Right lobe of liver (tissue), 6 donors: ENCODE measurements around the gene SNRNP200. TPM values are rescaled to one million over a fixed set of nuclear protein-coding genes. Genes with fewer than 3 reads are reported as not detected.

ENCODE experiments used
- ATAC-seq, 4 donors: fragments of 200-7000 bp; cut with Tn5 transposase; one replicate each; pipeline ENCODE4 v1.9.1; 2020; ENCODE audit warnings: mild to moderate bottlenecking in 4 of 4, moderate library complexity in 4 of 4
- DNase-seq, 3 donors: peaks; one replicate each; pipeline ENCODE4 v3.0.0-alpha.2; 2020
- H3K27ac ChIP-seq, 3 donors: fragments of 200-600 bp; one replicate each; pipeline ENCODE4 v1.8.0; 2022
- H3K27me3 ChIP-seq, 2 donors: fragments of 200-600 bp; one replicate each; pipeline ENCODE4 v1.8.0; 2022
- H3K36me3 ChIP-seq, 4 donors: fragments of 200-600 bp; sonication (generic) in 1 of 4; one replicate each; pipeline versions ENCODE4 v1.5.1 to v1.8.0; 2017 to 2022; ENCODE audit warnings: control low read depth in 1 of 4
- H3K4me1 ChIP-seq, 4 donors: fragments of 200-600 bp; sonication (generic) in 1 of 4; one replicate each; pipeline versions ENCODE4 v1.5.1 to v1.8.0; 2017 to 2022; ENCODE audit warnings: control low read depth in 1 of 4
- H3K4me3 ChIP-seq, 3 donors: fragments of 200-600 bp; one replicate each; pipeline ENCODE4 v1.8.0; 2022
- H3K9me3 ChIP-seq, 4 donors: fragments of 200-600 bp; sonication (generic) in 1 of 4; one replicate each; pipeline versions ENCODE4 v1.5.1 to v1.8.0; 2017 to 2022; ENCODE audit warnings: control low read depth in 1 of 4
- CTCF ChIP-seq, 4 donors: fragments of 200-600 bp in 3 of 4; fragments of 450-650 bp in 1 of 4; IDR thresholded peaks; one replicate each; pipeline versions ENCODE4 v1.5.1 to v1.8.0; 2016 to 2022; ENCODE audit warnings: antibody characterized with exemption in 4 of 4, mild to moderate bottlenecking in 2 of 4
- POLR2A ChIP-seq: fragments of 450-650 bp; IDR thresholded peaks from one replicate; pipeline ENCODE4 v1.6.1; 2017; ENCODE audit warnings: antibody characterized with exemption, mild to moderate bottlenecking
- WGBS: methylation state at CpG from one replicate; pipeline ENCODE4 v1.1.6; 2018; ENCODE audit warnings: low coverage, low lambda C conversion rate; ENCODE audit not compliant: insufficient coverage; ENCODE audit errors: missing lambda C conversion rate; 5-methylcytosine and 5-hydroxymethylcytosine counted together
- intact Hi-C, 2 donors: fragments of 100-400 bp; cut with DNase I; formaldehyde crosslinking; loops; one replicate each; pipeline versions ENCODE4 v1.11.2 to v1.14.1; 2022
- total RNA-seq, 6 experiments: library from RNA; depleted of rRNA in 2 of 6; stranded (reverse); fragments of >200 nt in 2 of 6; fragmentation: NEBNext Ultra II Directional in 3 of 6; extraction: Animal tissue kit (Norgen Biotek cat#: 25700) in 3 of 6; gene quantifications; one replicate each; pipeline versions ENCODE4 v1.1.0 to v1.2.4, GENCODE V29; 2016 to 2023
- donor health status: DM: no; HTN: yes; CAD: no.
- donor health status: DM: no; HTN: no; CAD: no.
- donor health status: DM: no; HTN: no; CAD: no.
- donor health status: DM: no; HTN: yes; CAD: no.
- donor health status: DM: no; HTN: yes; CAD: no.

Gene SNRNP200
- total RNA-seq, 6 experiments from 2014 or later: 43.6 to 52.5 (median 46.8) TPM

GRCh38 chr2:96324721-96325040 lies 19.3 kb upstream of the SNRNP200 start:
- ATAC-seq: no peak
- TF ChIP-seq POLR2A: no peak
- TF ChIP-seq CTCF (IDR thresholded peaks at IDR 0.05): no peak
- no peak for DNase-seq
- Histone ChIP-seq H3K27ac (no peak overlapping the region), H3K4me3 (peak overlapping the region in 2 of 3 donors; percentile 41 to 53), H3K36me3 (no peaks in the 10 kb centered on the region), H3K4me1 (peaks cover 0 to 16% (median 0%) of the 10 kb centered on the region in 4 donors), H3K27me3 (no peaks in the 10 kb centered on the region), H3K9me3 (no peaks in the 10 kb centered on the region)
- WGBS: 57% methylated on average over 4 of the region's 6 CpGs
- intact Hi-C loops: no loop called here

GRCh38 chr2:96323849-96324248 lies 18.5 kb upstream of the SNRNP200 start:
- TF ChIP-seq CTCF (IDR thresholded peaks at IDR 0.05) (no peak), POLR2A (no peak)
- Histone ChIP-seq H3K4me1 (peaks cover 0 to 10% (median 0%) of the 10 kb centered on the region in 4 donors), H3K27me3 (no peaks in the 10 kb centered on the region), H3K36me3 (no peaks in the 10 kb centered on the region), H3K27ac (no peak overlapping the region), H3K4me3 (no peak overlapping the region), H3K9me3 (no peaks in the 10 kb centered on the region)
- ATAC-seq (no peak), DNase-seq (no peak)
- 59% methylated on average over 1 of the region's 1 CpG for WGBS
- intact Hi-C loops: no loop called here

- intact Hi-C loops: no loop called here
- peak in 2 of 3 donors; percentile 37 to 58 for DNase-seq
- TF ChIP-seq POLR2A: no peak
- no peak for TF ChIP-seq CTCF (IDR thresholded peaks at IDR 0.05)
- Histone ChIP-seq H3K4me1 (peaks cover 0 to 10% (median 0%) of the 10 kb centered on the region in 4 donors), H3K27me3 (no peaks in the 10 kb centered on the region), H3K27ac (peak overlapping the region in 1 of 3 donors; percentile 47), H3K36me3 (no peaks in the 10 kb centered on the region), H3K9me3 (no peaks in the 10 kb centered on the region), H3K4me3 (peak overlapping the region; percentile 43 to 56 (median 52))
- WGBS: 18% methylated on average over 8 of the region's 41 CpGs
- ATAC-seq: peak; percentile 61 to 71 (median 66)
Measured at GRCh38 chr2:96320728-96321622, 15.6 kb upstream of the SNRNP200 start.

- no peak overlapping the region for H3K4me3 ChIP-seq
- no peaks in the 10 kb centered on the region for H3K27me3 ChIP-seq
- ATAC-seq (no peak), DNase-seq (no peak)
- no peaks in the 10 kb centered on the region for H3K36me3 ChIP-seq
- H3K27ac ChIP-seq: no peak overlapping the region
- peaks cover 0 to 10% (median 0%) of the 10 kb centered on the region in 4 donors for H3K4me1 ChIP-seq
- intact Hi-C loops: no loop called here
- H3K9me3 ChIP-seq: no peaks in the 10 kb centered on the region
- 82% methylated on average over 3 of the region's 3 CpGs for WGBS
- TF ChIP-seq POLR2A: no peak
- TF ChIP-seq CTCF (IDR thresholded peaks at IDR 0.05): no peak
Measured at GRCh38 chr2:96320326-96320725, 15.0 kb upstream of the SNRNP200 start.
